ENCODE data around the gene SOX5.

The SOX5 gene

GRCh38 chr12:23699031-23699430 is 250.4 kb downstream of the SOX5 start:
- no peak overlapping the region for H3K4me3 ChIP-seq (ENCODE audit: low read depth, low read length)

GRCh38 chr12:23694920-23695319 is 254.6 kb downstream of the SOX5 start:
- no peak overlapping the region for H3K4me3 ChIP-seq (ENCODE audit: low read depth, low read length)

GRCh38 chr12:23694307-23694706 is 255.2 kb downstream of the SOX5 start:
- H3K4me3 ChIP-seq (ENCODE audit: low read depth, low read length) = no peak overlapping the region

GRCh38 chr12:23687947-23688346 is 261.5 kb downstream of the SOX5 start:
- H3K4me3 ChIP-seq (ENCODE audit: low read depth, low read length) = no peak overlapping the region

- H3K4me3 ChIP-seq (ENCODE audit: low read depth, low read length) = no peak overlapping the region
Measured at GRCh38 chr12:23686095-23686494, 263.4 kb downstream of the SOX5 start.

GRCh38 chr12:23684121-23684520 is 265.3 kb downstream of the SOX5 start:
- no peak overlapping the region for H3K4me3 ChIP-seq (ENCODE audit: low read depth, low read length)

- no peak overlapping the region for H3K4me3 ChIP-seq (ENCODE audit: low read depth, low read length)
Measured at GRCh38 chr12:23681237-23681636, 268.2 kb downstream of the SOX5 start.

- no peak overlapping the region for H3K4me3 ChIP-seq (ENCODE audit: low read depth, low read length)
Measured at GRCh38 chr12:23674064-23674463, 275.4 kb downstream of the SOX5 start.

- H3K4me3 ChIP-seq (ENCODE audit: low read depth, low read length) = no peak overlapping the region
Measured at GRCh38 chr12:23671881-23672280, 277.6 kb downstream of the SOX5 start.

GRCh38 chr12:23670684-23671083 is 278.8 kb downstream of the SOX5 start:
- no peak overlapping the region for H3K4me3 ChIP-seq (ENCODE audit: low read depth, low read length)

GRCh38 chr12:23669691-23670090 is 279.8 kb downstream of the SOX5 start:
- H3K4me3 ChIP-seq (ENCODE audit: low read depth, low read length) = no peak overlapping the region

- no peak overlapping the region for H3K4me3 ChIP-seq (ENCODE audit: low read depth, low read length)
Measured at GRCh38 chr12:23666866-23667265, 282.6 kb downstream of the SOX5 start.

GRCh38 chr12:23662966-23663365 is 286.5 kb downstream of the SOX5 start:
- H3K4me3 ChIP-seq (ENCODE audit: low read depth, low read length) = no peak overlapping the region

GRCh38 chr12:23659131-23659530 is 290.3 kb downstream of the SOX5 start:
- H3K4me3 ChIP-seq (ENCODE audit: low read depth, low read length) = no peak overlapping the region

GRCh38 chr12:23657598-23657997 is 291.9 kb downstream of the SOX5 start:
- H3K4me3 ChIP-seq (ENCODE audit: low read depth, low read length) = no peak overlapping the region

GRCh38 chr12:23655884-23656283 is 293.6 kb downstream of the SOX5 start:
- no peak overlapping the region for H3K4me3 ChIP-seq (ENCODE audit: low read depth, low read length)

- H3K4me3 ChIP-seq (ENCODE audit: low read depth, low read length) = no peak overlapping the region
Measured at GRCh38 chr12:23655112-23655511, 294.4 kb downstream of the SOX5 start.

GRCh38 chr12:23648546-23648945 is 300.9 kb downstream of the SOX5 start:
- H3K4me3 ChIP-seq (ENCODE audit: low read depth, low read length) = no peak overlapping the region

- no peak overlapping the region for H3K4me3 ChIP-seq (ENCODE audit: low read depth, low read length)
Measured at GRCh38 chr12:23640754-23641153, 308.7 kb downstream of the SOX5 start.

GRCh38 chr12:23634344-23634743 is 315.1 kb downstream of the SOX5 start:
- H3K4me3 ChIP-seq (ENCODE audit: low read depth, low read length) = no peak overlapping the region

- no peak overlapping the region for H3K4me3 ChIP-seq (ENCODE audit: low read depth, low read length)
Measured at GRCh38 chr12:23631786-23632377, 317.6 kb downstream of the SOX5 start.

GRCh38 chr12:23630524-23630923 is 318.9 kb downstream of the SOX5 start:
- no peak overlapping the region for H3K4me3 ChIP-seq (ENCODE audit: low read depth, low read length)

GRCh38 chr12:23628806-23629205 is 320.7 kb downstream of the SOX5 start:
- no peak overlapping the region for H3K4me3 ChIP-seq (ENCODE audit: low read depth, low read length)
